GM21529 (cell line): ENCODE data around the gene WASHC2A.
"Not testable (repeated sequence)": the region's sequence is repeated elsewhere in the genome, so short reads cannot be mapped to it uniquely, and the experiment has no call there.

Source experiments
- ATAC-seq: cut with Tn5 transposase; IDR thresholded peaks from one replicate; pipeline ENCODE4 v1.9.1; 2021; ENCODE audit not compliant: unreplicated experiment

Gene WASHC2A

DNA sequence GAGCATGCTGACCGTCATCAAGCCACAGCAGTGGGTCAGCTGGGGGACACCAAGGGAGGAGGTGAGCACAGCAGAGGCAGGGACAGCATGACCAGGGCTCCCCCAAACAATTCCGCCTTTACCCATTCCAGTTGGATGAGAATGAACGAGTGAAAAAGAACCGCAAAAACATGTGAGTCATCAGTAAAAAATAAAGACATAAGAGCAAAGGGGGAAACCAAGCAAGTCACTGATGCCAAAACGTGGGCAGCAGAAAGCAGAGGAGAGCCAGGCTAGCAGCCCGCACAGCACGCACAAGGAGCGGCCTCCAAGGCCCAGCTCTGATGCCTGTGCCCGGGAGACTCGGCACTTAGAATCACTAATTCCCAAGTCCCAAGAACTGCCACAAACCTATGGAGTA, 7.8 kb upstream of the WASHC2A start:
- not testable (repeated sequence) for ATAC-seq

GRCh38 chr10:50061548-50061947, 6.2 kb upstream of the WASHC2A start:
- ATAC-seq: not testable (repeated sequence)

- no peak for ATAC-seq
Observed at GRCh38 chr10:50063100-50063499, 4.7 kb upstream of the WASHC2A start.

- not testable (repeated sequence) for ATAC-seq
Observed at GRCh38 chr10:50068352-50068659, 552 bp downstream of the WASHC2A start.

DNA sequence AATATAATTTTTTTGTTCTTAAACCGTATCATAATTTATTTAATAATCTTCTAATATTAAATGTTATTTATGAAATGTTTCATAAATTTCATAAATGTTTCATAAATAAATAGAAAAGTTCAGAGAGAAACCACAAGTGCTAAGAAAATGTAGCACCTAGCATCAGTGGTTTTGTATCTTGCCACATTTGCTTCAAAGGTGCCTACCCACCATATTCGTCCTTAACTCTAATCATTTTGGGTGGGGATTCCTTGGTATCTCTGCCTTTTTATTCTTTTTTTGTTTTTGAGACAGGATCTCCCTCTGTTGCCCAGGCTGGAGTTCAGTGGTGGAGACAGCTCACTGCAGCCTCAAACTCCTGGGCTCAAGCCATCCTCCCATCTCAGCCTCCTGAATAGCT, 7.4 kb downstream of the WASHC2A start:
- not testable (repeated sequence) for ATAC-seq

DNA sequence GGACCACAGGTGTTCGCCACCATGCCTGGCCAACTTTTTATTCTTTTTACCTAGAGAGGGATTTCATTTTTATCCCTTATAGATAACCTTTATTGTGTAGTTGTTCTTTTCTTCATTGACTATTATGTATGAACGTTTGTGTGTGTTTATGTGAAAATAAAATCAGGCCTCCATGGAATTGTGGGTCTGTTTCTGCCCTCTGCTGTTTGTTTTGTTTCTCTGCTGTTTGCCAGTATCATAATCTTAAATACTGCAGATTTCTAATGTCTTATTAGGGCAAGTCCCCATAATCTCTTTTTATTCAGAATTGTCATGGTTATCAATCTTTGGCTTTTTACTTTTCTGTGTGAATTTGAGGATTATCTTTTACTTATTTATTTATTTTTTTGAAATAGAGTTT, 7.8 kb downstream of the WASHC2A start:
- not testable (repeated sequence) for ATAC-seq

GRCh38 chr10:50091304-50091703, 23.6 kb downstream of the WASHC2A start:
- not testable (repeated sequence) for ATAC-seq

GRCh38 chr10:50092928-50093327, 25.2 kb downstream of the WASHC2A start:
- not testable (repeated sequence) for ATAC-seq

DNA sequence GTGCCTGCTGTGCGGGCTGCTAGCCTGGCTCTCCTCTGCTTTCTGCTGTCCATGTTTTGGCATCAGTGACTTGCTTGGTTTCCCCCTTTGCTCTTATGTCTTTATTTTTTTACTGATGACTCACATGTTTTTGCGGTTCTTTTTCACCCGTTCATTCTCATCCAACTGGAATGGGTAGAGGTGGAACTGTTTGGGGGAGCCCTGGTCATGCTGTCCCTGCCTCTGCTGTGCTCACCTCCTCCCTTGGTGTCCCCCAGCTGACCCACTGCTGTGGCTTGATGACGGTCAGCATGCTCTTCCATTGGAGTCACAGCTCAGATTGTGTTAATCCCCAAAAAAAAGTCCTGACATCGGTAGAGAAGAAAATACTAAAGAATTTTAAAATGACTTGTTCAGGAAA, 26.9 kb downstream of the WASHC2A start:
- ATAC-seq: not testable (repeated sequence)

GRCh38 chr10:50095402-50095801, 27.6 kb downstream of the WASHC2A start:
- not testable (repeated sequence) for ATAC-seq

DNA sequence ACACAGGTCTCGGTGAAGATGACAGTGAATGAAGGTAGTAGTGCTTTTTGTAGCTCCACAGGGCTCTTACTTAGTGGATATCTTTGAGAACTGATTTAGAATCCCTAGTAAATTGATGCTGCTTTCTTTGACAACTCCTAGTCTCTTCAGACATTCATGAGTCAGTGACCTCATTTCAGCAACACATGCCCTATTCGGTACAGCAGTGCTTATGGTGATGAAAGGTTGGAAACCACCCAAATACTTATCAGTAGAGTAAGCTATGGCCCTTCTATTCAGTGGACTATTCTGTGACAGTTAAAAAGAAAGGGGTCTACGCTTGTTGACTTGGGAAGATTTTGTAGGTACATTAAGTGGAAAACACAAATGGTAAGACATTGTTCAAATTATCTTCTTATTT, 29.0 kb downstream of the WASHC2A start:
- ATAC-seq: not testable (repeated sequence)

- not testable (repeated sequence) for ATAC-seq
Observed at GRCh38 chr10:50098645-50099044, 30.9 kb downstream of the WASHC2A start.

DNA sequence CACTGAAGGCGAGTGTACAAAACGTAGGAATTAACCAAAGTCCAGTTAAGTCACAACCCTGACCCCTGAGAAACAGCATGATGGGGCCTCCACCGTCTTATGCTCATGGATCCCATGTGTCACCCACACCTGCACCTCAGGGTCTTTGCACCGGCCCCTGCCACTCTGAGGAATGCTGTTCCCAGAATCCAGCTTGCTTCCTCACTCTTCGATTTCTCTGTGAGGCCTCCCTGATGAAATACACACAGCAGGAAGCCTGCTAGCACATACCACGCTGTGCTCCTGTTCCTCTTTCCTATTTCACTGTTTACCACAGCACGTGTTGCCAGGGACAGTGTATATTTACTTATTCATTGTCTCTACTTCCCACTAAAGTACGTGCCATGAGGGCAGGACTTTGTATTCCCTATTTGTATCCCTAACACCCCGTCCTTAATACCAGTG, 33.4 kb downstream of the WASHC2A start:
- ATAC-seq: not testable (repeated sequence)

DNA sequence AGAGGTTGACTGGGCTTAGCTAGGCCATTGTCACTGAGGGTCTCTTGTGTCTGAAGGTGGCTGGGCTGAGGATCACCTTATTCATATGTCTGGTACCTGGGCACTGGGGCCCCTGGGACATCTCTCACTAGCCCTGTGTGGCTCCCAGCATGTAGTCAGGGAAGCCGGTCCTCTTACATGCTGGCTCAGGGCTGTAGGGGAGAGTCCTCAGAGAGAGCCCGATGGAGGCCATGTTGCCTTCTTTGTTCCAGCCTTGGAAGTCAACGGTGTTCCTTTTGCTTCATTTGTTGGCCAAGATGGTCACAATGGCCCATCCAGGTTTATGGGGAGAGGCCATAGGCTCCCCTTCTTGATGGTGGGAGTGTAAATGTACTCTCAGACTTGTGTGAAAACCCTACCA, 34.0 kb downstream of the WASHC2A start:
- ATAC-seq: not testable (repeated sequence)

DNA sequence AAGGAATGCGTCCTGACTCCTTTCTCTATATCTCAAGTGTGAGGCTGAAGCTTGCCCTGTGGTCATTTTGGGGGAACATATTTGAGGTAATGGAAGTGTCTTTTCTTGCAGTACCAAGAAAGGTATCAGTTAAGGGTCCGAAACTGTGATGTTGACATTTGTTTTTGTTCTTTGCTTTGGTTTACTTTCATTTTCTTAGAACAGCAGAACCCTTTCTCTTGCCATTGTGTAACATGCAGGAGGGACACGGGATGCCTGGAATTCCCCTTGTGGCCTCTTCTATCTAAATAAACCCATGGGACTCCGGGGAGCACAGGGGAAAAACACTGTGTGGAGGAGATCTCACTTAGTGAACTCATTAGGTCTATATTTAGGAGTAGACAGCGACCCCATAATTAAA, 34.5 kb downstream of the WASHC2A start:
- ATAC-seq: peak; percentile 85

DNA sequence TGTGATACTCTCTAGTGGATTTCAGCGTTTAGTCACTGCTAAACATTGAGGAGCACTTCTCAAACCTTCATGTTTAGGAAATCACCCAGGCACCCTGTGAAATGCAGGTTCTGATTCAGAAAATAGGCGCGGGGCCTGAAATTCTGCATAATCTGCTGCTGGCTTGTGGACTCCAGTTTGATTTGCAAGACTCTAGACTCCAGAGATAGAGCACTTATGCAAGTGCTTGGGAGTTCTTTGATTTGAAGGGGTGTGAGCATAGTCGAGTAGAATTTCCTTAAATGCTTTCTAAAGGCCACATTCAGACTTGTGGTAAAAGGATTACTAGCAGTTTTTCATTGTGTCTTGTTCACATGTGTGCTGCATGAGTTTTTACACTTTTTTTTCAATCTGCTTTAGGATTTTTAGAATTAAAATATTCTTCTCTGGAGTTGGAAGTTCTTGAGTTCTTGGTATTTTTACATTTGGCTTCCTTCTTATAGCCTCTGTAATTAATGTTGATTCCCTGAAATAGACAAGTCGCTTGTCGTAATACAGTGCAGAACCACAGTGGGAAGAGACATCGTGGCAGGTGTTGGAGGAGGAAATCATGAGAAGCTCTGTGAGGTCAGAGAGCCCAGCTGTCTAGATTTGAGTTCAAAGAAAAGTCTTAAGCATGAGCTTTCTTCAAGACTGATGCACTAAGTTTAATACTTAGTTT, 41.4 kb downstream of the WASHC2A start:
- ATAC-seq: not testable (repeated sequence)

- ATAC-seq: not testable (repeated sequence)
Observed at GRCh38 chr10:50112419-50113112, 44.8 kb downstream of the WASHC2A start.

- ATAC-seq: not testable (repeated sequence)
Observed at GRCh38 chr10:50126765-50127164, 59.0 kb downstream of the WASHC2A start.

- not testable (repeated sequence) for ATAC-seq
Observed at GRCh38 chr10:50127770-50128292, 60.1 kb downstream of the WASHC2A start.

GRCh38 chr10:50131245-50131965, 63.7 kb downstream of the WASHC2A start:
- ATAC-seq: not testable (repeated sequence)

DNA sequence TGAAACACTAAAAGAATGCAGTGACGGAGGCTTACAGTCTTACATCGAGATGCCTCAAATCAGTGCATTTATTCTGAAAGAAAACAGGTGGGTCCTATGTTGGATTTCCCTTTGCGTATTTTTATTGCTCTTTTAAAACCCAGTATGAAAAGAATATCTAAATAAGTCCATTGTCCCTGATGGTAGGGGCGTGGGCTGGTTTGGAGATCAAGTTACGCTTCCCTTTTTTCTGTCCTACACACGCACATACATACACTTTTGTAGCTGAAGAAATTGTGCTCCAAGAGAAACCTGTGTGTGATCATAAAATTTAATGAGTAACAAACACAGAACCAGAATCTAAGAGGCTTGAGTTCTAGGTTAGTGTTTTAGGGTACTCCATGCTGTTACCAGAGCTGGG, 64.6 kb downstream of the WASHC2A start:
- not testable (repeated sequence) for ATAC-seq
